ENCODE measurements around the gene NSG2.

The NSG2 gene

DNA sequence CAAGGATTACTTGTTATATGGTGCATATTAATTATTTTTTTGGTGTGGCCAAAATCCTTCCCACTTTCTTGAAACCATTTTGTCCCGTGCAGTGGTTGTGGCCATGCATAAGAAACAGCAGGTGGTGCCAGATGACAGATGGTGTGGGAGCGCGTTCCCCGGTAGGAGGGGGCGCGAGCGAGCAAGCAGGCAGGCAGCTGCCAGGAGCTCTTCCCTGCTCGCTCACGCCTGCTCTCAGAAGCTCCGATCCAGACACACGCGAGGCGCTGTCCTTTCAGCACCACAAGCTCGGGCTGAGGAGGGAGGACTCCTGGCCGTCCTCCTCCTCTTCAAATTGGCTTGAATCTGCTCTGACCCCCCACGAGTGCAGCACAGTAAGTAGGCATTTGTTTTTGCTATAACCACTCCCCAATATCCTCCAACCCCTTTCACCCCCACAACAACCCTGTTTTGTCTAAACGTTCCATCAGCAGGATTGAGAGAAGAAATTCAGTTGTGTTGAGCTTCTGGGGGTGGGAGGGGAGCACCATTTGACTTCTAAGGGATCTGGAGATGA lies at the start of gene NSG2:
NSG2 (plus strand) TSS at position 237 of the 556 bp plus-strand sequence. CDS start 1,050 bp downstream, outside the sequence.
- peak; percentile 59 for DNase-seq (ENCODE audit: low spot score)

DNA sequence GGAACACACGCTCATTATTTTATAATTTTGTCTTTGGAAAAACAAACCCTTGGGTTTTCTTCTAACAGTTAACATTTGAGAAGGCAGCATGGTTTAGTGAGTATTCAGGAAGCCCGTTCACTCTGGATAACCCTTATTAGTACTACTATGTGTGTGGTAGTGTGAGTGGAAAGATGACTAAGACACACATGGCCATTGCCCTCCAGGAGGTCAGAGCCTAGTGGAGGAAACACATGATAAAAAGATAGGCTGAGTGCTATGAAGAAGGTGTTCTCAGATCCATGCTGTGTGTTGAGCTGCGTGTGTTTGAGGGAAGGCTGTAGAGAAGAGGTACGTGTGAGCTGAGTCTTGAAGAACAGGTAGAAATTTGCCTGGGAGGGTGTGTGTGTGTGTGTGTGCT lies 48.2 kb upstream of the NSG2 start:
- no peak for DNase-seq (ENCODE audit: low spot score)

DNA sequence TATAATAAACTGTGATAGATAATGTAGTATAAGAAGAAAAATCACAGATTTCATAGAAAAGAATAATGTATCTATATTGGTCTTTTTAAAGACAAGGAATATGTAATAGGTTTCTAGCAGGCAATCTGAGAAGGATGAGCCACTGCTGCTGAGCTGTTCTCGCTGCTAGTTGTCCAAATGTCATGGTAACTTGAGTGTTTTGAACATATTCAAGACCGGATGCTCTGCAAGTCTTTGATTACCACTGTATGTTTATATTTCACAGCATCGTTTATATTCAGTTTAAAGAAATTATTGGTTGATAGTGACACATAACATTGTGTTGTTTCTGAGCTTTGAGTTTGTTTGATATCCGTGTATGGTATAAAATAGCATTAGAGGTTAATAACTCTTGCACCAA lies 47.0 kb upstream of the NSG2 start:
- no peak for DNase-seq (ENCODE audit: low spot score)

- no peak for DNase-seq (ENCODE audit: low spot score)
Measured at GRCh38 chr5:174000076-174000475, 45.4 kb upstream of the NSG2 start.

GRCh38 chr5:174003795-174004194 lies 41.7 kb upstream of the NSG2 start:
- DNase-seq (ENCODE audit: low spot score), result no peak

DNA sequence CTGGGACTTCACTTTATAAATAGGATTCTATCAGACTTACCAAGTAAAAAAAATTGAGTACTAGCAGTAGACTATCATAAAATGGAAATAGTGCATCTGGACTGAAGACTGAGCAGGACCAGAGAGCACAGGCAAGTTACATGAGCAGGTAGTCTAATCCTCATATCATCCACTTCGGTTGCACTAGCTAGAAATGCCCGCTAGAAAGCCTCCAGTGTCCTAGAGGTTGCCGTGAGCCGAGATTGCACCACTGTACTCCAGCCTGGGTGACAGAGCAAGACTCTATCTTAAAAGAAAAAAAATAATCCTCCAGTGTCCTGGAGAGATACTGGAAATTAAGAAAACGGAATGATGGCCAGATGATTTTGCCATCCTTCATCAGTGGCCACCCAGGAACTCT lies 36.6 kb upstream of the NSG2 start:
- no peak for DNase-seq (ENCODE audit: low spot score)

GRCh38 chr5:174010365-174010764 lies 35.1 kb upstream of the NSG2 start:
- no peak for DNase-seq (ENCODE audit: low spot score)

DNA sequence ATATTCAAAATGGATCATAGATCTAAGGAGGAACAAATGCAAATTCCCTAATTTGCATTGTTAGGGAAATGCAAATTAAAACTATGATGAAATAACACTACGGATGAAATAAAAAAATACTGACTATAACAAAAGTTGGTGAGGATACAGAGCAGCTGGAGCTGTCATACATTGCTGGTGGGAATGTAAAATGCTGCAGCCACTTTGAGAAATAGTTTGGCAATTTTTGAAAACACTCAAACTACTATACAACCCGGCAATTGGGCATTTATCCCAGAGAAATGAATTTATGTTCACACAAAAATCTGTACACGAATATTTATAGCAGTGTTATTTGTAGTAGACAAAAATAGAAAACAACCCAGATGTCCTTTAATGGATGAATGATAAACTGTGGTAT lies 34.1 kb upstream of the NSG2 start:
- no peak for DNase-seq (ENCODE audit: low spot score)

DNA sequence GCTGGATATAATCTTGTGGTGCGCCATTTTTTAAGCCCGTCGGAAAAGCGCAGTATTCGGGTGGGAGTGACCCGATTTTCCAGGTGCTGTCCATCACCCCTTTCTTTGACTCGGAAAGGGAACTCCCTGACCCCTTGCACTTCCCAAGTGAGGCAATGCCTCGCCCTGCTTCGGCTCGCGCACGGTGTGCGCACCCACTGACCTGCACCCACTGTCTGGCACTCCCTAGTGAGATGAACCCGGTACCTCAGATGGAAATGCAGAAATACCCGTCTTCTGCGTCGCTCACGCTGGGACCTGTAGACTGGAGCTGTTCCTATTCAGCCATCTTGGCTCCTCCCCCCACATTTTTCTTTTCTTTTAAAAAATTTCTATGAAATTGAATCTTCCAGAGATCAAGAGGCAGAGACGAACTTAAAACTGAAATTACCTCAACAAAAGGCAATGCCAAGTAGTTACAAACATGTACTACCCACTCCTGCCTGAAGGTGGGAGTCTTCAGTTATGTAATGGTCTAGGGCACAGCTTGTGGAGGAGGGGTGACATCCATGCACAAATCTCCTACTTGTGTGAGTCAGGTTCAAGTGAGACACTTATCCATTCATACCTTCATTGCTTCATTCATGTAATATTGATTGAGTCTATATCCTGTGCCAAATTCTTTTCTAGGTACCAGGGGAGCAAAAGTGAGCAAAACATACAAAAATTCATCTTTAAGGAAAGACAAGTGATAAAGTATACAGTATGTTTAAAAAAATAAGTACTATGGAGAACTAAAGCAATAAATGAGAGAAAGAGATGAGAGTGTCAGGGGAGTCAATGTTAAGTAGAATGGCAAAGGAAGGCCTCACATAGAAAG lies 25.2 kb upstream of the NSG2 start:
- peak; percentile 9 for DNase-seq (ENCODE audit: low spot score)

DNA sequence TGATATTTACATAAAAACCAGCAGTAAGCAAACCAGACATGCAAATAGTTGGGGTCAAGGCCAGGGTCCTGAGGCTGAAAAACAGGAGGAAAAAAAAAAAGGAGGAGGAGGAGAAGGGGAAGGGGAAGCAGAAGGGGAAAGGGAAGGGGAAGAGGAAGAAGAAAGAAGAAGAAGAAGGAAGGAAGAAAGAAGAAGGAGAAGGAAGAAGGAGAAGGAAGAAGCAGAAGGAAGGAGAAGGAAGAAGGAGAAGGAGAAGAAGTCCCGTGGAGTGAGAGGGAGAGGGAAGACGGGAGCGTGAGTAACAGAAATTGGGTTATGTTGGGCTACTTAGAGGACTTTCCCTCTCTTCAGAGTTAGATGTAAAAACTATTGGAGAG lies 24.6 kb upstream of the NSG2 start:
- DNase-seq (ENCODE audit: low spot score), result no peak

DNA sequence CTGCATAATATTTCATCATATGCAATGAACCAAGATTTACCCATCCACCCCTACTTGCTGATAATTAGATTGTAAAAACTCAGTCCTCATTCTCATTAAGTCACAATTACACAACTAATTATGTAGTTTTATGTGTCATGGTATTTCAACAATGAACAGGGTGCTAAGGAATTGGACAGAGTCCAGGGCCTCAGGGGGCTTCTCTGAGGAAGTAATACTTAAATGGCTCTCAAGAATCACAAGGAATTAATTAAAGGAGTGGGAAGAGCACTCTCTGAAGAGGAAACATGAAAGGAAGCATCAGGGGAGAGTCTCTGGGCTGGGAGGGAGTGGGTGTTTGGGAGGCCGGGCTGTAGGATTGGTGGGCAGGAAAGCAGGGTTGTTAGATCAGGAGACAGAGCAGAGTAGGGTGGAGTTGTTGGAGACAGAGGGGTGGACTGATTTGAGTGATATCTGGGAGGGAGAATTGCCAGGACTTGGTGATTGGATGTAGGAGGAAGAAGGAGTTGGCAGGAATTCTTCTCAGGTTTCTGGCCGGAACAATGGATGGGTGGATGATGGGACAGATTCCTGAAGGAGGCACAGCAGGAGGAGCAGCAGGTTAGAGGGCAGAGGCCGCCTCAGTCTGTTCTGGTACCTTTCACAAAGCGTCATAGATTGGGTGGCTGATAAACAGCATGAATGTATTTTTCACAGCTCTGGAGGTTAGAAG lies 23.0 kb upstream of the NSG2 start:
- no peak for DNase-seq (ENCODE audit: low spot score)

DNA sequence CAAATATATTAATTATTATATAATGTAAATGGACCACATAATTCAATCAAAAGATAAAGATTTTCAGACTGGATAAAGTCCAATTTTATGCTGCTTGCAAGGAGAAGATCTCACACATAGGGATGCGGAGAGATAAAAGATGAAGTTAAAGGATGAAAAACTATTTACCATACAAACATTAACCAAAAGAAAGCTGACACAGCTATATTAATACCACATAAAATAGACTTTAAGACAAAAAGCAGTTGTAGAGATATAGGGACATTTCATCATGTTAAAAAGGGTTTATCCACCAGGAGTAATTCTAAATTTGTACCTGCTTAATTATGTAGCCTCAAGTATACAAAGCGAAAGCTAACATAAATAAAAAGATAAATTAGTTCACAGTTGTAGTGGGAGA lies 15.2 kb upstream of the NSG2 start:
- no peak for DNase-seq (ENCODE audit: low spot score)

DNA sequence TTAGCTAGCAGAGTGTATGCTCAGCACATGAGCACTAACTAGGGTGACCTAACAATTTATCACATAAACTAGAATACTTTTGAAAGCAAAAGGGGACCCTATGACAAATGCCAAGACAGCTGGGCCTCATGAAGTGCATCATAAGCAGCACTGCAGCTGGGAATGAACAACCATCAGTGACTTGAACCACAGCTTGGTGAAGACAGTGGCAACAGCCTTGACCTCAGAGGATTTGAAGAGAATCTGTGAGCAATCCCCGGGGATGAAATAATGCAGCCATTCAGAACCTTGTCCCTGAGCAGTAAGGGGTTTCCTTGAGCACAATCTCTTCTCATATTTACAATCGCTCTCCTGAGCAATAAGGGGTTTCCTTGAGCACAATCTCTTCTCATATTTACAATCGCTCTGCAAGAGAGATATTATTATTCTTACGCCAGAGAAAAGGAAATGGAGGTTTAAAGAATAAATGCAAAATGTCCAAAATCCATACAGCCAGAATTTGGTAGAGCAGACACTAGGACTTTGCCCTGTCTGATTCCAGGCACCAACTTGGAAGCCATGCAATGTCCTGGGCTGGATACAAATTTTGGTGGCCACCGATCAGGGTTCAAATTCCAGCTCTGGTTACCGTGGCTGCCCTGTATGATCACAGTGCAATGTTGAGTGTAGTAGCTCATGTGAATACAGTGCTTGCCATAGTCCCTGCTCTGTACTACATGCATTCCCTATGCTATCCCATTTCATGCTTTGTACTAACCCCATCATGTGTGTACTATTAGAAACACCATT lies 846 bp upstream of the NSG2 start:
- DNase-seq (ENCODE audit: low spot score), result no peak

GRCh38 chr5:174046558-174046957 lies 1.1 kb downstream of the NSG2 start:
- no peak for DNase-seq (ENCODE audit: low spot score)

DNA sequence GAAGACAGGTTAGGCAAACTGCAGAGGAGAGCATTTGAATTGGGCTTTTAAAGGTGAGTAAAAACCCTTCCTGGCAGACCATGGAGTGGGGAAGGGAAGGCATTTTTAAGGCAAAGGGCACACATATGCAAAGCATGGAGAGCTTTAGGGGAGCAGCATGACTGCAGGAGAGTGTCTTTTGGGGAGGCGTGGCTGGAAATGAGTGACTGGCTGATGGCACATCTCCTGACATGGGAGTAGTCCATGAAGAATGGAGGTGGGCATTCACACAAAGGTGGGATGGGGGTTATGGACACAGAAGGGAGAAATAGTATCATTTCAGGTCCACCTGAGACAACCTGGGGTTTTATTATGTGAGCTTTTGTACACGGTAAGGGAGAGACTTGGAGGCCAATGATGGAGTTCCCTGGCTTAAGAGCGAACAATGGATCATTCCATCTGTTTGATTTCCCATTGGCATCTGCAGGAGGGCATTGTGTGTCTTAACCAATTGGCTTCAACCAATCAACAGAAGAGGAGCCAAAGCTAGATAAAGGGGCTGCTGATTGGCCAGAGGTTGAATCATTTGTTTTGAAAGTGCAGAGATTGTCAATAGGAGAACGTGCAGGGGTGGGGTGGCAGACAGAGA lies 2.1 kb downstream of the NSG2 start:
- DNase-seq (ENCODE audit: low spot score), result no peak

- no peak for DNase-seq (ENCODE audit: low spot score)
Measured at GRCh38 chr5:174052636-174053035, 7.1 kb downstream of the NSG2 start.

DNA sequence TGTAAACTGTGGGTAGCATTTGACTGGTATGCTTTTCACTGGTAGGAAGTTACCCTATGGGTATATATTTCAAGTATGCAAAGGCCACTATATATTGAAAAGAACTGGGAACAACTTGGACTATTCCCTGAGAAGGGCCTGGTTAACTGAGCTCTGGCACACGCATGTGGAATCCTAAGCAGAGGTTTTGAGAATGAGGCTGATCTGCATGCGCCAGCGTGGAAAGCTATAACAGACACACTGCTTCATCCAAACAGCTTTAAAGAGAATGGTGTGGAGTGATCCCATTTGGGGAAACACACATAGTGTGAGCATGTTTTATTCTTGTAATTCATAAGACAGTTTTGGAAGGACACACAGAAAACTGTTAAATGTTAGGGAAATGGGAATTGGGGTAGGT lies 8.4 kb downstream of the NSG2 start:
- no peak for DNase-seq (ENCODE audit: low spot score)

DNA sequence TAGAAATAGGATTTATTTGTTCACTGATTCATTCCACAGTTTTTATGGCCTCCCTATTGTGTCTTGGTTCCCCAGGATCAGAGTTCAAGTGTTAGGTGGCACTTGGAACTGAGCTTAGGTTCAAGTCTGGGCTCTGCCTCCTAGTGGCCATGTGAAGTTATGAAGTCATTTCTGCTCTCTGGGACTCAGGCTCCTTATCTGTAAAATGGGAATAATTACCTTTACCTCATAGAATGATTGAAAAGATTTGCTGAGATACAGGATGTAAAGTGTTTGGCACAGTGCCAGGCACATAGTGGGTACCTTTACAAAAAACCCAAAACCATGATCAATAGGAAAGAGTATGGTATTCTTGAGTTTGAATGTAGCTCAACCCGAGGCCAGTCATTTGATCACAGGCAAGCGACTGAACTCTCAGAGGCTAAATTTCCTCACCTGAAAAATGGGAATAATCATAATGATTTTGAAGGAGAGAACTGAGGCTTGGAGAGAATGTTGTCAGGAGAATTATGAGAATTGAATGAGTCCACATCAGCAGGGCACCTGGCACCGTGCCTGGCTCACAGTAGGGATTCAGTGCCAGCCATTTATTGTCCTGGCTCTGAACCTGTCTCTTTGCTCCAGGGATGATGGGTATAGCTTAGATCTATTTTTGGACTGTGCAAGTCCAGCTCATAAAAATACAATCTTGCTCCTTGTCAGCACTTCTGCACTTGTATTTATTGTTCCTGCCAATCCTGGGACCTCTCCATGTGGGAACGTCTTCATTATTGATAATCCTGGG lies 10.8 kb downstream of the NSG2 start:
- peak; percentile 10 for DNase-seq (ENCODE audit: low spot score)

DNA sequence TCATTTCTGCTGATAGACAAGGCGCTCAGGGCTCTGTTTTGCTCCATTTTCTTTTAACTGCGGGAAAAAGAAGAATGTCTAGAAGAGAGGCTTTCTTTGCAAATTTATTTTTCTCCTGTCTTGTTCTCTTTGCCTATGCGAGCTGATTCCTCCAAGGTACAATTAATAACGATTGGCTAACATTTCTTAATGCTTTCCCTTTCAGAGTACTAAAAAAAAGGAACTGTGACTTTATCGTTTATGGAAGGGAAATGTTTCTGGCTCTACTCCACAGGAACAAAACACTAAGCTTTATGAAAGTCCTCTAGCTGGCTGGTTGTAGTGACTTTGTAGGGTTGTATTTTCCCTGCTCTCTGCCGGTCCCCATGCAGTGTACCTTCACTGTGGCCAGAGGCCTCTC lies 11.7 kb downstream of the NSG2 start:
- DNase-seq (ENCODE audit: low spot score), result no peak

DNA sequence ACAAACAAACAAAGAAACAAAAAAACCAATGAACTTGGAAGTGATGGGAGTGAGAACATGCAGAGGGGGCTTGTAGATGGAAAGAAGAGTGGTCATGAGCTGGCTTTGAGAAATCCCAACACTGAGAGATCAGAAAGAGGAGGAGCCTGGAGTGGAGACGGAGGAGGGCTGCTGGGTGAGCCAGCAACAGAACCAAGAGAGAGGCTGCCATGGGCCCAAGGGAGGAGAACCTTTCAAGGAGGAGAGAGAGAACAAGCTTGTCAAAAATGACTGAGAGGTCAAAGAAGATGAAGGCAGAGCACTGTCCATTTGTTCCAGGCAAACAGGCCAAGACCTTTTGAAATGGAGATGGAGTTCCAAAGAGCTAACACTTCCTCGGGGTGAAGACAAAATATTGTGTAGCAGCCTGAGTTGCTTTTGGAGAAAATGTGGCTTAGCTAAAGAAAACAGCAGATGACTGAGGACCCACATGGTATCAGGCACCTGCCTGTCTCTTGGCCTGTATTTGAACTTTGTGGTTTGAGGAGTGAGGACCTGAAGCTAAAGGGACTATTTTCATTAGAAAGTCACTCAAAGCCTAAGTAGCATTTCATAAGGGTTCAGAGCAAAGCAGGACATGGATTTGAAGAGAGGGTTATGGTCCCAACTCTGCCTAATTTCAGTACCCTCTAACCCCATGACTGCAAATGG lies 13.1 kb downstream of the NSG2 start:
- no peak for DNase-seq (ENCODE audit: low spot score)

DNA sequence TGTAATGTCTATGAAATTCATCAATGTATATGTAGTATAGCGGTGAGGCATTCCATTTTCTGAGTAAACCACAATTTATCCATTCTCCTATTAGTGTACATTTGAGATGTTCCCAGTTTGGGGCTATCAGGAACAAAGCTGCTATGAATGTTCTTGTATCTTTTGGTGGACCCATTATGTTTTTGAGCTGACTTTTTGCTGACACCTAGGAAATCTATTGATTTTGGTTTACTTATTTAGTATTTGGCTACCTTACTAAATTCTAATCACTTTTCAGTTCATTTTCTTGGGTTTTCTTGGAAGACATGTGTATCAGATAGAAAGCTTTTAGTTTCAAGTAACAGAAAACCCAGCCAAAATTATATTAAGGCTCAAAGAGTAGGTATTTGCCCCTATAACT lies 13.7 kb downstream of the NSG2 start:
- DNase-seq (ENCODE audit: low spot score), result no peak
